HEK293T (cell line): ENCODE results near the gene ANKRD44.

Experiments
- CTCF ChIA-PET: fragments of 350-600 bp; formaldehyde crosslinking; extraction: SDS; loops from one replicate; lab custom pipeline; 2021; ENCODE audit warnings: antibody characterized with exemption, inconsistent platforms; lab: Yijun Ruan, JAX
- POLR2A ChIA-PET: fragments of 350-600 bp; formaldehyde crosslinking; extraction: SDS; loops from one replicate; lab custom pipeline; 2020; ENCODE audit warnings: antibody characterized with exemption, inconsistent platforms; lab: Yijun Ruan, JAX
- DNase-seq: peaks from one replicate; pipeline ENCODE4 v3.0.0; 2012; ENCODE audit warnings: mixed read lengths; ENCODE audit errors: extremely low spot score
- ARNT ChIP-seq: fragments of 450-650 bp; IDR thresholded peaks from 2 replicates; pipeline ENCODE4 v1.6.1; 2017; ENCODE audit warnings: mild to moderate bottlenecking
- BHLHE40 ChIP-seq: fragments of 450-650 bp; IDR thresholded peaks from 2 replicates; pipeline ENCODE4 v1.6.1; 2016; ENCODE audit warnings: mild to moderate bottlenecking, moderate library complexity, borderline replicate concordance
- CTBP1 ChIP-seq: fragments of 450-650 bp; IDR thresholded peaks from 2 replicates; pipeline ENCODE4 v1.6.1; 2016; ENCODE audit warnings: borderline replicate concordance
- ELF4 ChIP-seq: fragments of 450-650 bp; IDR thresholded peaks from 2 replicates; pipeline ENCODE4 v1.6.1; 2017; ENCODE audit warnings: antibody characterized with exemption
- FOXA1 ChIP-seq: fragments of 450-650 bp; IDR thresholded peaks from 2 replicates; pipeline ENCODE4 v1.6.1; 2016; ENCODE audit warnings: mild to moderate bottlenecking
- FOXK2 ChIP-seq: fragments of 450-650 bp; IDR thresholded peaks from 2 replicates; pipeline ENCODE4 v1.6.1; 2016; ENCODE audit warnings: mild to moderate bottlenecking
- FOXM1 ChIP-seq: fragments of 450-650 bp; IDR thresholded peaks from 2 replicates; pipeline ENCODE4 v1.6.1; 2017; ENCODE audit warnings: mild to moderate bottlenecking, borderline replicate concordance
- HDGF ChIP-seq: fragments of 450-650 bp; IDR thresholded peaks from 2 replicates; pipeline ENCODE4 v1.6.1; 2017; ENCODE audit warnings: antibody characterized with exemption, borderline replicate concordance
- L3MBTL2 ChIP-seq: fragments of 450-650 bp; conservative IDR thresholded peaks from 2 replicates; pipeline ENCODE4 v1.6.1; 2016; ENCODE audit warnings: mild to moderate bottlenecking
- LEF1 ChIP-seq: fragments of 450-650 bp; IDR thresholded peaks from 2 replicates; pipeline ENCODE4 v1.6.1; 2017; ENCODE audit warnings: mild to moderate bottlenecking, borderline replicate concordance
- NFRKB ChIP-seq: fragments of 450-650 bp; IDR thresholded peaks from 2 replicates; pipeline ENCODE4 v1.6.1; 2016; ENCODE audit warnings: mild to moderate bottlenecking, moderate library complexity
- SP1 ChIP-seq: fragments of 450-650 bp; IDR thresholded peaks from 2 replicates; pipeline ENCODE4 v1.6.1; 2017
- SUZ12 ChIP-seq: fragments of 450-650 bp; IDR thresholded peaks from 2 replicates; pipeline ENCODE4 v1.6.1; 2016; ENCODE audit warnings: mild to moderate bottlenecking
- TARDBP ChIP-seq: fragments of 450-650 bp; IDR thresholded peaks from 2 replicates; pipeline ENCODE4 v1.6.1; 2016
- ZNF384 ChIP-seq: fragments of 450-650 bp; IDR thresholded peaks from 2 replicates; pipeline ENCODE4 v1.6.1; 2016
- TF ChIP-seq, protein P1 (sequence below): fragments of 450-650 bp; IDR thresholded peaks from 2 replicates; pipeline ENCODE4 v1.6.1; 2016

The ANKRD44 gene

DNA sequence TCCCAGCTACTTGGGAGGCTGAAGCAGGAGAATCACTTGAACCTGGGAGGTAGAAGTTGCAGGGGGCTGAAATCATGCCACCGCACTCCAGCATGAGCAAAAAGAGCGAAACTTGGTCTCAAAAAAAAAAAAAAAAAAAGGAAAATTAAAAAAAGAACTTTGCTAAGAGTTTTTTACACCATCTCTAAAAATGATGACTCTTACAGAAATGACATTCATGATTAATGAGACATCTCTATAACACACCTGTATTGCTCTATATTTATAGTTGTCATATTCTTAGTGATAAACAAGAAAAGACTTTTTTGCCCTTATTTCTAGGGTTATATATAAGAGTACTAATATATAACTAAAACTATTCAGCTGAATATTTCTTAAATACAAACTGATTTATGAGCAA, 34.4 kb downstream of the ANKRD44 start:
- TF ChIP-seq SUZ12: no peak
- TF ChIP-seq ELF4: no peak
- TF ChIP-seq FOXK2: no peak
- TF ChIP-seq SP1: no peak
- no peak for TF ChIP-seq L3MBTL2
- no peak for DNase-seq
- ChIA-PET CTCF (interaction anchor here (0.7 kb wide), 1 partner anchor 42 kb away, joined by 3 read pairs; no protein-coding TSS in a partner anchor), POLR2A (no interaction called here)

DNA sequence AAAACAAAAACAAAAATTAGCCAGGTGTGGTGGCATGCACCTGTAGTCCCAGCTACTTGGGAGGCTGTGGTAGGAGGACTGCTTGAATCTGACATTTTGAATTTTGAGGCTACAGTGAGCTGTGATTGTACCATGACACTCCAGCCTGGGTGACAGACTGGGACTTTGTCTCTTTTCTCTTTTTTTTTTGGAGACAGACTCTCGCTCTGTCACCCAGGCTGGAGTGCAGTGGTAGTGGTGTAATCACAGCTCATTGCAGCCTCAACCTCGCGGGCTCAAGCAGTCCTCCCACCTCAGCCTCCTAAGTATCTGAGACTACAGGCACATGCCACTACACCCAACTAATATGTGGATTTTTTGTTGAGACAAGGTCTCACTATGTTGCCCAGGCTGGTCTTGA, 35.6 kb downstream of the ANKRD44 start:
- TF ChIP-seq L3MBTL2: no peak
- no peak for TF ChIP-seq ZNF384
- no peak for TF ChIP-seq NFRKB
- TF ChIP-seq CTBP1: no peak
- TF ChIP-seq FOXK2: no peak
- no peak for TF ChIP-seq FOXM1
- no peak for TF ChIP-seq TARDBP
- TF ChIP-seq ARNT: no peak
- TF ChIP-seq BHLHE40: no peak
- TF ChIP-seq, protein P1, sequence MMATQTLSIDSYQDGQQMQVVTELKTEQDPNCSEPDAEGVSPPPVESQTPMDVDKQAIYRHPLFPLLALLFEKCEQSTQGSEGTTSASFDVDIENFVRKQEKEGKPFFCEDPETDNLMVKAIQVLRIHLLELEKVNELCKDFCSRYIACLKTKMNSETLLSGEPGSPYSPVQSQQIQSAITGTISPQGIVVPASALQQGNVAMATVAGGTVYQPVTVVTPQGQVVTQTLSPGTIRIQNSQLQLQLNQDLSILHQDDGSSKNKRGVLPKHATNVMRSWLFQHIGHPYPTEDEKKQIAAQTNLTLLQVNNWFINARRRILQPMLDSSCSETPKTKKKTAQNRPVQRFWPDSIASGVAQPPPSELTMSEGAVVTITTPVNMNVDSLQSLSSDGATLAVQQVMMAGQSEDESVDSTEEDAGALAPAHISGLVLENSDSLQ: no peak
- TF ChIP-seq LEF1: no peak
- no peak for TF ChIP-seq HDGF
- no peak for TF ChIP-seq SP1
- no peak for TF ChIP-seq SUZ12
- no peak for TF ChIP-seq FOXA1
- no peak for TF ChIP-seq ELF4
- no peak for DNase-seq
- POLR2A ChIA-PET: no interaction called here
- CTCF ChIA-PET: no interaction called here

DNA sequence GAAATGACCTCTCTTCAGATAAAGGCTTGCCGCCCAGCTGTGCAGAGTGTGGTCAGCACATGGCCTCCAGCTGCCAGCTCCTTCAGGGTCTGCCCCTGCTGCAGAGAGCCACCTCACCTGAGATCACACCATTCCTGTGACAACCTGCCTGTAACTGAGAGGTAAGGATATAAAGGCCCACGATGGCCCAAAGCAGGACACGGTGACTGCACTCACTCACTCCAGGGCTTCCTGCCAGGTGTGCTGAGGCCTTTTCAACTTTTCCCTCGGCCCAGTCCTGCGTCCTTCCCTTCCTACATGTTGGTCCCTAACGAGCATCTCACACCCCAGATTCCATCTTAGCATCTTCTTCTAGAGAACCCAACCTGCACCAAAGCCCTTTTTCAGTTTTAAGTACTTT, 36.2 kb downstream of the ANKRD44 start:
- ChIA-PET CTCF (no interaction called here), POLR2A (no interaction called here)
- DNase-seq: no peak
- TF ChIP-seq L3MBTL2: no peak
- no peak for TF ChIP-seq ELF4
- no peak for TF ChIP-seq SP1
- TF ChIP-seq HDGF: no peak
- no peak for TF ChIP-seq ARNT
- no peak for TF ChIP-seq ZNF384
- TF ChIP-seq TARDBP: no peak
- TF ChIP-seq FOXA1: no peak
- no peak for TF ChIP-seq FOXM1
- TF ChIP-seq CTBP1: no peak
- no peak for TF ChIP-seq BHLHE40
- TF ChIP-seq SUZ12: no peak
- TF ChIP-seq FOXK2: no peak
- TF ChIP-seq, protein P1: no peak
- TF ChIP-seq NFRKB: no peak
- TF ChIP-seq LEF1: no peak

DNA sequence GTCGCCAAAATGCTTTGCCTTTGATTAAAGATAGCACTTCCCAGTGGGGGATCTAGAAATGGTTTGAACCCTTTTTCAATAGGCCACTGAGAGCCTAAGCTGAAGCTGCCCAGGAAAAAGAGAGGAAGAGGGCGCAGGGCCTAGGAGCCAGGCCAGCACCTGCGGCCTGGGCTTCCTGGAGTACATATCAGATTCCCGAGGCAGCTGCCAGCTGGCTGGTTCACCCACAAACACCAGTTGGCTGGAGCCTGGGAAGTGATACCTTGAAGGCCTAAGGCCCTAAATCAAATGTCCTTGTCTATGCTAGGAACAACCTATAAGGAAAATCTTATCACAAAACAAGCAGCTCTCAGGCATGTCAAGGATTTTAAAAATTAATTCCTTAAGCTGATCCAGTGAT, 37.1 kb downstream of the ANKRD44 start:
- TF ChIP-seq FOXA1 (no peak), TARDBP (no peak), SUZ12 (no peak), L3MBTL2 (no peak), NFRKB (no peak), FOXM1 (no peak), CTBP1 (no peak), ZNF384 (no peak)
- TF ChIP-seq, protein P1: no peak
- DNase-seq: no peak
- ChIA-PET CTCF (no interaction called here), POLR2A (no interaction called here)

DNA sequence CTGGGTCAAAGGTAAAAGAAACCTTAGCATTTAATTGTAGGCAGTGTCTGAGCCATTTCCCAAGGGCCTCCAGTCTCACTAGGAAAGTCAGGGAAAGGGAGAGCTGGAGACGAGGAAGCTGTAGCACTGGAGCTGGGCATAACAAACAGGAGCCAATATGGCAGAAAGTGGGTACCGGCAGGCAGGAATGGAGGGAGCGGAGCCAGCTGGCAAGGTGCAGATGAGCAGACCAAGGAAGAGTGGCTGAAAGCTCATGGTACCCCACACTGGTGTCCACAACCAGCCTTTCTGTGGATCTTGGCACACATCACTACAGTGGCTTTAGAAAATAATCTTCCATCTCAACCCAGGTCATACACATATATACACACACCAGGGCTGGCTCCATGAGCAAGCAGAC, 40.0 kb downstream of the ANKRD44 start:
- ChIA-PET POLR2A (no interaction called here), CTCF (no interaction called here)
- DNase-seq: no peak
- TF ChIP-seq FOXK2: no peak
- no peak for TF ChIP-seq ZNF384
- TF ChIP-seq ARNT: no peak
- TF ChIP-seq HDGF: no peak
- no peak for TF ChIP-seq L3MBTL2
- TF ChIP-seq LEF1: no peak
- TF ChIP-seq FOXA1: no peak
- no peak for TF ChIP-seq CTBP1
- no peak for TF ChIP-seq SUZ12
- no peak for TF ChIP-seq SP1
- TF ChIP-seq FOXM1: no peak
- no peak for TF ChIP-seq NFRKB
- TF ChIP-seq, protein P1: no peak
- TF ChIP-seq ELF4: no peak
- TF ChIP-seq TARDBP: no peak
- TF ChIP-seq BHLHE40: no peak

DNA sequence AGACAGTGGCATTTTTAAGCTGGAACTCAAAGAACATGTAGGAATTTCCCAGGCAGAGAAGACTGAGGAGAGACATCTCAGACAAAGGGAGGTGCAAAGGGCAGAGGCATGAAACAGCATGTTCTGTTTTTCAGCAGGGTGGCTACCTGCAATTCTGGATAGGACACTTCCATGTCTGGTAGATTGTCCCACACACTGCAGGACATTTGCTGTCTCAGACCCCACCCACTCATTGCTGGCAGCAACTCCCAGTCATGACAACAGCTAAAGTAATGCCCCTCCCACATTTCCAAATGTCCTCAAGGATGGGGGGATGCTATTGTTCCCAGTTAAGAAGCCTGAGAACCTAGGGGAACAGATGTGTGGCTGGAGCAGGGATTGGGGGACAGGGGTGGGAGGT, 40.8 kb downstream of the ANKRD44 start:
- CTCF ChIA-PET: no interaction called here
- TF ChIP-seq TARDBP: no peak
- no peak for TF ChIP-seq SP1
- no peak for TF ChIP-seq ZNF384
- no peak for TF ChIP-seq BHLHE40
- TF ChIP-seq ELF4: no peak
- TF ChIP-seq SUZ12: no peak
- no peak for TF ChIP-seq LEF1
- no peak for TF ChIP-seq HDGF
- TF ChIP-seq NFRKB: no peak
- no peak for TF ChIP-seq L3MBTL2
- no peak for TF ChIP-seq FOXM1
- TF ChIP-seq, protein P1: no peak
- no peak for TF ChIP-seq ARNT
- no peak for TF ChIP-seq CTBP1
- no peak for TF ChIP-seq FOXK2
- POLR2A ChIA-PET: no interaction called here
- DNase-seq: no peak
